Amniotic stem cell (primary cell): Measurements from ENCODE around the gene FXYD2.

Source experiments
- DNase-seq: peaks from one replicate; lab custom pipeline; 2025; lab: John Stamatoyannopoulos, UW

Gene FXYD2

DNA sequence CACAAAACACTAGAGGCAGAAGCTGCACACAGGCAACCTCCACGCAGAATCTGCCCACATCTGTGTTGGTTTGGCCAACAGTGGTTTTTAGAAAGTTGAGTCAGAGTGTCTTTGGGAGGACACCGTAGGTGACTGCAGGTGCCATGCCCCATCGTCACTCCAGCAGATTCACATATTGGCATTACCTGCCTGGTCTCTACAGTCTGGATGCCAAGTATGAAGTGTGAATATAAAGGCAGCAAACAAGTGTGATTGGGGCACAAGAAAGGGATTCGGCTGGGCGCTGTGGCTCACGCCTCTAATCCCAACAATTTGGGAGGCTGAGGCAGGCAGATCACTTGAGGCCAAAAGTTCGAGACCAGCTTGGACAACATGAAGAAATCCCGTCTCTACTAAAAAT lies 11.0 kb upstream of the FXYD2 start:
- DNase-seq, result no peak

DNA sequence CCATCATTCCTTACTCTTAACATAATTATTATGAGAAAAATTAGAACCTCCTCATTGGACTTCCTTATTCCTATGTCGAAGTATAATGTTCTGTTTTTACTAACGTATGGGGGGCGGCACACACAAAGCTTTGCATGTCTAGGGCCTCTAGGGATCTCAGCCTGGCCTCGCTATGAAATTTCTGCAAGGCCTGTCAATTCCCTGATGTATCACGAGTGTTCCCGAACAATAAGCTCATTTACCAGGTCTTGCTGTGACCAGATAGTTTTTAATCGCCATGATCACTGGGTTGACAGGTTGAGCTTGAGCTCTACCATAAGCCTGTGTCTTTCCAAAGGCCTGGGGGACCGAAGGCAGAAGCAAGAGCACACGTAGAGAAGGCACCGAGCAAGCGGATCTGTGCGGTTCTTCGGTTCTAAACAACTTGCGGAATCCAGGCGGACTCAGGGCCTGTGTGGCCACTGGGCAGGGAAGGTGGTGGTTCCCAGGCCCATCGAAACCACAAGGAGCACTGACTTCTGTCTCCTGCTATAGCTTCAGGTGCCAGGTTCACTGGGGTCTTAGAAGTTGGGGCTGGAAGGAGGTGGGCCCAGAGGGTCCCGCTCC lies 10.4 kb upstream of the FXYD2 start:
- DNase-seq, result no peak

DNA sequence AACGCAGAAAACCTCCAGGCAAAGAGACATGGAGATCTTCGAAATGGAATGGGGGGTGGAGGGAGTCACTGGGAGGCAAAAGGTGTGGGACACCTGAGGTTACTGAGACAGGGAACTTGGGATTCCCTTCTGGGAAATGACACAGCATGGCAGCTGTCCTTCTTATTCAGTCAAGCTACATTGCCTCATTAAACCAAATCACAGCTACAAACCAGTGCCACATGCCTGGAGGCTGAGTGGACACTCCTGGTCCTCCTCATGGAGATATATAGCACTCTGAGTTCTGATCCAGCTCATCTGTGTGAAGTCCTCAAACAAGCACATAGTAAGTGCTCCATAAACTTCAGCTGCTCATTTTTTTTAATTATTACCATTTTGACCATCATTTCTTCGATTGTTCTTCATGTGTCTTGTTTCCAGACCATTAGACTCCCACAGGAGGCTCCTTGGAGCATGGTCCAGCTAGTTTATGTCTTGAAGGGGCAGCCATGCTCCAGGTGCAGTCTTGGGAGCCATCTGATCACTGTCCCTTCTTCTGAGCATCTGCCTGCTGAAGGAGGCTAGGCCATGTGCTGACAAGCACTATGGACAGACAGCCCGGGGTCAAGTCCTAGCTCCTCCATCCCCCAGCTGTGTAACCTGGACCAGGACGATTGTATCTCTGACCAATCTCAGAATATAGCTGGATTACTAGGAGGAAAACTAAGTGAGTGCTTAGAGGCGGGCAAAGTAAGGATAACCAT lies 9.7 kb upstream of the FXYD2 start:
- DNase-seq, result no peak

DNA sequence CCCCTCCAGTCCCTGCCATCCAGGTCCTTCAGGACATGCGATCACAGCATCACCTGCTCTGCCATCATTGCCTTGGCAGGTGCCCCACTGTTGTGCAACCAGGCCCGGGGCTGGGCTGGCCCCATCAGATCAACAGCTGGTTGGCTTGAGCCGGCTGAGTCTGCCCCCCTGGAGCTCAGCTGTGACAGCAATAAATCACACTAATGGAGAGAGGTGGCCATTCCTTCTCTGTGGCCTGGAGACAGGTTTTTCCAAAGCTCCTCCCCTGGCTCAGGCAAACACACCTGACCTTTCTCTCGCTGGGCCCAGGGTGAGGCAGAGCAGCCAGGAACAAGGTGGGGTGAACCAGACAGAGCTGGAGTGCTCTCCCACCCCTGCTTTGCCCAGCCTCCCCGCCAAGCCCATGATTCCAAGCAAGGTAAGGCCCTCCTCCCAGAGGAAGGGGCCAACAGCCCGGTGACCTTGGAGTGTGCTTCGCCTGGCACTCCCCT lies 8.9 kb upstream of the FXYD2 start:
- no peak for DNase-seq

DNA sequence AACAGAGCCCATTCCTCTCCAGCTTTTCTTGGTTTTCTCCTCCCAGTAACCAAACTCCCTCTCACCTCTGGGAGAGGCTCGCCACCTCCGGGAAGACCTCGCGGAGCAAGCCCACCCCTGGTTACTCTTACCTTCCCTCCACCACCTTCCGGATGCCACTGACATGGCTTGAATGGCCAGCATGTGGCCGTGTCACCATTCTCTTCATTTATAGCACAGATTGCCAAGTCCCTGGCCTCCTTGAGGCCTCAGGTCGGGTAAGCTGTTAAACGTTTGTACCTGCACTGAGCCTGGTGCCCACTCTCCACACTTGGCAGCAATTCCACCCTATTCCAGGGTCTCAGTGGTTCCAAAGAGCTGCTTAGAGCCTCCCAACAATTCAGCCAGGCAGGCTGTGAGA lies 8.0 kb upstream of the FXYD2 start:
- no peak for DNase-seq

DNA sequence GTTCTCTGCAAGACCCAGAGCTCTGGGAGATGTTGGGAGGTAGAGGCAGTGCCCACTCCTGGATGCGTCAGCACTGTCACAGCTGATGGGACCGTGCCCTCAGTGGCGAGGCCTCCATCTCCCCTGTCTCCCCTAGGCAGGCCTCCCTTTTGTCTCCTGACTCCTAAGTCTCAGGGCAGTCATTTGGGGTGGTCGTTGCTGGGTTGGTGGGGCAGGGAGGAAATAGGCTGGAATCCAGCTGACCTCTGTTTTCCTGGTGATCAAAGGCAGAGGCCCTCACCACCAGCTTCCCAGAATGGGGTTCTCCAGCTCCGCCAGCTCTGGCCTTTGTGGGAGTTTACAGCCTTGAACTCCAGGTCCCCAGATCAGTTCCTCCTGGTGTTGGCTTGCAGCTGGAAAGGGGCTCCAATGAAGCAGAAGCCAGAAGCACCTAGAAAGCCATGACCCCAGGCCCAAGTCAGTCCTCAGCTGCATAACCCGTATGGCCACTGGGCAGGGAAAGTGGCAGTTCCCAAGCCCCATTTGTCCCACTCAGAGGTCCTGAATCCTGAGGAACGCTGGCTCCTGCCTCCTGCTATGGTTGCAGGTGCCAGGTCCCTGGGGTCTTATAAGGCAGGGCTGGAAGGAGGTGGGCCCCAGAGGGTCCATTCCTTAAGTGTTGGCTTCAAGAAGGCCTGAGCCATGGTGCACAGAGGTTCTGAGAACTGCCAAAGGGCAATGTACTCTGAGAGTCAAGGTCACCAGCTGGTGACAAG lies 7.3 kb upstream of the FXYD2 start:
- no peak for DNase-seq

DNA sequence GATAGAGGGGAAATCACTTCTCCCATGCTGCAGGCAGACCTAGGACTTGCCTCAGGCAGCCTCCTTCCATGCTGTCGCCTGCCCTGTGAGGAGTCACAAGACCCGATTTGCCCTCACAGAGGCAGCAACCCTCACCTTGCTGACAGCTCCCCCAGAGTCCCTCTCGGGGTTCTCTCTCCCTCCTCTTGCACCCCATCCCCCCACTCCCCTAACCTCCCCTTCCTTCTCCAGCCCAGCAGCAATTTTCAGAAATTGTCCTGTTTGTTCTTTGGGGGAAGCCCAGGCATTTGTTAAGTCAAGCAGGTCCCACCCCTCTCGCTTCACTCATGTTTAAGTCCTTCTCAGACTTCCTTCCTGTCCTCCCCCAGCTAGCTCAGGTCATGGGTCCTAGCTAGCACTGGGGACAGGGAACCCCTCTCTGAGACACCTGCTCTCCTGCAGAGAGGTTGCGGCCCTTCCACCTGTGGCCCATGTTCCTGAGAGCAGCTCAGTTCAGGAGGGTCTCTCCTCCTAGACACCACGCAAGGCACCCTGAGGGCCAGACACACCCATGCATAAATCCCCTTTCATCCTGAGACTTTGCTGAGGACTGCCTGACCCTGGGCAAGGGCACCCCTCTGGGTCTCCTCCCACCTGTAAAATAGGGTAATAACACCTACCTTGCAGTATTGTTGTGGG lies 6.3 kb upstream of the FXYD2 start:
- DNase-seq, result no peak

DNA sequence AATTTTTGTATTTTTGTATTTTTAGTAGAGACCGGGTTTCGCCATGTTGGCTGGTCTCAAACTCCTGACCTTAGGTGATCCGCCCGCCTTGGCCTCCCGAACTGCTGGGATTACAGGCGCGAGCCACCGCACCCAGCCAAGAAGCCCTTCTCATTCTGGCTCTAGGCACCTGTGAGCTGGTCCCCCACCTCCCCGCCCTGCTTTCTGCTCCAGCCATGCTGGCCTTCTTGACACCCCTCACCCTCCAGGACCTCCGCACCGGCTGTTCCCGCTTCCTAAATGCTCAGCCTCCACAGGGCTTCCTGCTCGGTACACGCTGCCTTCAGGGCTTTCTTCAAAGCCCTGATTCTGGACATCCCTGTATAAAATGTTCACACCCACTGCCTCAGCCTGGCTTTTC lies 5.5 kb upstream of the FXYD2 start:
- no peak for DNase-seq

DNA sequence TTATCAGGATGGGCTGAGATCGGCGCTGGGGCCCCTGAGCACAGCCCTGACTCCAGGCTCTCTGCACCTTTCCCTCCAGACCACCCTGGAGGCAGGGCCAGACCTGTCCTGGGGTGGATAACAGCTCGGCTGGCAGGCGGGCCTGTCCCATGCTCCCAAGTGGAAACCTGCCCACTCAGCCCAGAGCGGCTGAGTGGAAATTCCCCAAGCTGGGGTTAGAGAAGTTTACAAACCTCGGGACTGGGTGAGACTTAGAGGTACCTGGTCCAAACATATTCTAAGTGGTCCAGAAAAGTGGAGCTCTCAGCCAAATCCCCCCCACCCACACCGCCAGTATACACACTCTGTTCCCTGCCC lies 4.8 kb upstream of the FXYD2 start:
- no peak for DNase-seq

DNA sequence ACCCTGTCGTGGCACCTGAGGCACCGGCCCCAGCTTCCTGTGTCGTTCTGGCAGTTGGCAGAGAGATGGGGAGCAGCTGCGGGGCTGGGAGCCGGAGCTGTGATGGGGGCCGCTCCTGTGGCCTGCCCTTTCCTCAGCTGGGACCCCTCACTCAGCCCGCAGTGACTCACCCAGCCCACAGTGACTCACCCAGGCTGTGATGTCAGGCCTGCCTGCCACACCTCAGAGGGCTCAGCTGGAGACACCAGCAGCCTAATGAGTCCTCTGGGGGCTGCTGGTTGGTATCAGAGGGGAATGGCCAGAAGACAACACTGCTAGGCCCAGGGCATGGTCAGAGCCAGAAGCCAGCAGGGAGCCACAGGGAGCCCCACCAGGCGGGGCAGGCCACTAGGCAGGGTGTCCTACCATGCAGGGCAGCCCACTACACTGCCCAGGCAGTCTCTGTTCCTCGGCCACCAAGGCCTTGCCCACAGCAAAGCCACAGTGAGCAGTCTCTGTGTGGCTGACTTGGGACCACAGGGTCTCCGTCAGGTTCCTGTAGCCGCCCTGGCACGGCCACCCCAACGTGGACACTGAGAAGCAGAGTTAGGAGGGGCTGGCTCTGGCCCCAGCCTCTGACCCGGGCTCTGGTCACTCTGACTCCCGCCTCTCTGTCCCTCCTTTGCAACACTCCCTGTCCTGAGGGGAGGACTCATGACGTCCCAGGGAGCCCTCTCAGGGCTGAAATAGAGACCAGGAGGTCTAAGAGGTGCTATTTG lies 4.2 kb upstream of the FXYD2 start:
- DNase-seq, result no peak

DNA sequence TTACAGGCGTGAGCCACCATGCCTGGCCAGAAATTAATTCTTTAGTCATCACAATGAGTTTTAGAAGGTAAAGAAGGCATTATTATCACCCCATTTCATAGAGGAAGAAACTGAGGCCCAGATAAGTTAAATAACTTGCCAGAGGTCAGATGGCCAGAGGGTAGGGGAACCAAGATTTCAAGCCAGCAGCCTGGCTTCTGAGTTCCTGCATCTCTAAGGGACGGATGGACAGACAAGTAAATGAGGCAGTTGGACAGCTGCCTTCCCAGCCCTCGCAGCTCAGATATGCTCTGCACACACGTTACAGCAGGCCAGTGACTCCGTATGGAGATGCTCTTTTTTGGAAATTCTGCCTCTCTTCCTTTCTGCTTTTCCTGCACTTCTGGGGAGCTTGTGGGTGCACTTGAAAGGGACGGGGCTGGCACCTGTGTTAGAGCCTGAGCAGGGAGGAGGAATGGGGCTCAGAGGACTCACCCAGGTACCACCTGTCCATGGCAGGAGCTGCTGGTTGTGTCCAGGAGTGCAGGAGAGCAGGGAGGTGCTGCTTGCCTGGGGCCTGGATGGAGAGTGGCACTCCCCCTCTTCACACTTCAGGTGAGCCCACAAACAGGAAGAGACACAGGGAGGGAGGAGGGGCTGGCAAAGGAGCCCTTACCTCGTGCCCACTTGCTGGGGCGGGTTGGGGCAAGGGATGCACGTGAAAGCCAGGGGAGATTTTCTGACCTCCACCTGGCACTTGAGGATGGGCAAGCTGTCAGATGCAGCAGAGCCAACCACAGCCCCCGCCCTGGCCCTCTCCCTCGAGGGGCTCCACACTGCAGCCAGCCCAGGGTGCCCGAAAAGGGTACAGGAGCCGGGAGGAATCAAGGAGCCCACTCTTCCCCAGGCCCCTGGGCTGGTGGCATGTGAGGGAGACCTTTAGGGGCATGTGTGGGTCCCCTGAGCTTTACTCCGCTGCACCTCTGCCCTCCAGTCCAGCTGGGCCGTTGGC lies 3.3 kb upstream of the FXYD2 start:
- no peak for DNase-seq

DNA sequence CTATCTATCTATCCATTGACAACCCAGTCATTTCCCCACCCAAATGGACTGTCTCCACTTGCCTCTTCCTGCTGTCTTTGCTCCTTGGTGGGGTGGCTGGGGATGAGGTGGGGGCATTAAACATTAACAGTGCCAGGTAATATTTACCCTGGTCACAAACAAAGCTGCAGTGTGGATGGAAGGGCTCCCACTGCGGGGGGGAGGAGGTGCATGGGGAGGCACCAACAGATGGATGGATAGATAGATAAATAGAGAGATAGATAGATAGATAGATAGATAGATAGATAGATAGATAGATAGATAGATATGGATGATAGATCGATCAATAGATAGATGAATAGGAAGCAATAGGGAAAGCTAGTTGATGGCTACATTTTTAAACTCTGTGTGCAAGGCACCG lies 2.3 kb upstream of the FXYD2 start:
- no peak for DNase-seq

DNA sequence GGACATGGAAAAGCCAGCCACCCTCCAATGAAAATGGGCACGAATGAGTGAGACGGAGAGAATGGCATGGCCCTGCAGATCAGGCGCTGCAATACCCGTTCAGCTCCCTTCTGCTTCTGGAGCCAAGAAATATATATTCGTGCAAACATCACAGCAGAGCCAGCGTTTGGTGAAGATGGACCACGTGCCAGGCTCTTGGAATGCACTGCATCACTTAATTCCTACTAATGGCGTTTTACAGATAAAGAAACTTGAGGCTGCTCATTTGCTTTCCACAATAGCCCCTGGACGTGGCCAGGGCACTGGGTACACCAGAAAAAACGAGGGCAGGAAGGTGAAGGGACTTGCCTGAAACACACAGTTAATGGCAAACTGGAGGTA lies 1.6 kb upstream of the FXYD2 start:
- DNase-seq, result no peak

DNA sequence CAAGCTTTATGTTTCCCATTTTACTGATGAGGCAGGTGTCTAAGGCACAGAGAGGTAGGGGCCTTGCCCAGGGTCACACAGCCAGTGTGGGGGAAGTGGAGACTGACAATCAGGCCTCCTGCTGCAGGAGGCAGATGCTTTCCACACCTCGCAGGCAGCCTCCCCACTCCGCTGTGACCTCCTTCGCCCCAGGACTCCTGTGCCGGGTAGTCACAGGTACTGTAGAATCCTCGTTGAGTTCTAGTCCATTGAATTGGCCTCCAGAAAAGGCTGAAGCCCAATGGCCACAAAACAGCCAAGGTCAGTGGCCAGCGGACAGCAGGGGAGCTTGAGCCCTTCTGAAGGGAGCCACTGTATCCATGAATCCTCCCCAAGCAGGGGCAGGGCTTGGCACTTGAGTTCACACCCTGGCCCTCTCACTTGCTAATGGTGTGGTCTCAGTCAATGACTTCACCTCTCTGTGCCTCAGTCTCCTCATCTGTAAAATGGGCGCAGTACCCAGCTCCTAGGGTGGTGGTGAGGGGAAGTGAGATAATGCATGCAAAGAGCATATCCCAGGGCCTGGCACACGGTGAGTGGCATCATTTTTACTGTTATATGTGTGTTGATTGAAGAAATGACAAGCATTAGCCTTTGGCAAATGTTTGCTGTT lies 1.1 kb upstream of the FXYD2 start:
- DNase-seq, result no peak

DNA sequence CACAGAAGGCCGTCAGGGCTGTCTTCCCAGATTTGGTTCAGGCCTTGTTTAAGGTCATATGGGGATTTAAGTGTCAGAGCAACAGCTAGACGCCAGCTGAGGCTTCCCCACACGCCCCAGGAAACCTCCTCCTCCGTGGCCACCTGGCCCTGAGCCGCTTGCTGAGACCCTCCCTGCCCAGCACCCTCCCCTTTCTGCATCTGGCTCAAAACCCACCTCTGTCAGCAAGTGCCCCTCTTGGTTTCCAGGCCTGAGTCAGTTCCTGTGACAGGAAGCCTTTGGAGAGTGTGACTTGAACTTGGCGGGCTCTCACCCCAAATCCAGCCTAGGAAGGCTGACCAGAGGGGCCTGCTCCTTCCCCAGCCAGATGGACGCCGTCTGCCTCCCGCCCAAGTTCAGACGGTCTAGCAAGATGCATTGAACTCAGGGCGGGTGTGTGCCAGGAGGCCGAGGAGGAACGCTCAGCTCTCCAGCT lies 561 bp downstream of the FXYD2 start:
- DNase-seq, result no peak

DNA sequence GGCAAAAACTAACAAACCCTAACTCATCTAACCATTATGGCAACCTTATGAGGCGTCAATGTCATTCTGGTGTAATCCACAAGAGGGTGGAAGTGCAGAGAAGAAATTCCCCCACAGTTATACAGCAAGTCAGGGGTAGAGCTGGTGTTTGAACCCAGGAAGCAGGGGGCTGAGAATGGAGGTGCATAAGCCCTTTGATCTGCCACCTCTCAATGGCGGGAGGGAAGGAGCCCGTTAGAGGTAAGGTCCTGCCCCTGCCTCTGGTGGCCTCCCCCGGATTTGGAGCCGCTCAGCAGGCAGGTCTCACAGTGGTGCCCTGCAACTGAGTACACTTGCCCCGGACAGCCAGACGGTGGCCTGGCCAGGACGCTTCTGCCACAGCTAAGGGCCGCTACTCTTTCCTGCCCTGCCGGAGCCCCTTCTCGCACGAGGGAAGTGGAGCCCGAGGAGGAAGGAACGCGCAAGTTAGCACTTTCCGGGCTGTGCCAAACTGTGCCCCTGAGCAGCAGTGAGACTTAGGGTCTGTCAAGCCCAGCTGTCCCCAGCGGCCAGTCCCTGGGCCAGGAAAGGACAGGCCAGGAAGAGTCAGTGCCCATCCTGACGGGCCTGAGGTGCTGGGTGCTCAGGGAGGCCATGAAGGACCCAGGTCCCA lies 1.1 kb downstream of the FXYD2 start:
- DNase-seq, result no peak

DNA sequence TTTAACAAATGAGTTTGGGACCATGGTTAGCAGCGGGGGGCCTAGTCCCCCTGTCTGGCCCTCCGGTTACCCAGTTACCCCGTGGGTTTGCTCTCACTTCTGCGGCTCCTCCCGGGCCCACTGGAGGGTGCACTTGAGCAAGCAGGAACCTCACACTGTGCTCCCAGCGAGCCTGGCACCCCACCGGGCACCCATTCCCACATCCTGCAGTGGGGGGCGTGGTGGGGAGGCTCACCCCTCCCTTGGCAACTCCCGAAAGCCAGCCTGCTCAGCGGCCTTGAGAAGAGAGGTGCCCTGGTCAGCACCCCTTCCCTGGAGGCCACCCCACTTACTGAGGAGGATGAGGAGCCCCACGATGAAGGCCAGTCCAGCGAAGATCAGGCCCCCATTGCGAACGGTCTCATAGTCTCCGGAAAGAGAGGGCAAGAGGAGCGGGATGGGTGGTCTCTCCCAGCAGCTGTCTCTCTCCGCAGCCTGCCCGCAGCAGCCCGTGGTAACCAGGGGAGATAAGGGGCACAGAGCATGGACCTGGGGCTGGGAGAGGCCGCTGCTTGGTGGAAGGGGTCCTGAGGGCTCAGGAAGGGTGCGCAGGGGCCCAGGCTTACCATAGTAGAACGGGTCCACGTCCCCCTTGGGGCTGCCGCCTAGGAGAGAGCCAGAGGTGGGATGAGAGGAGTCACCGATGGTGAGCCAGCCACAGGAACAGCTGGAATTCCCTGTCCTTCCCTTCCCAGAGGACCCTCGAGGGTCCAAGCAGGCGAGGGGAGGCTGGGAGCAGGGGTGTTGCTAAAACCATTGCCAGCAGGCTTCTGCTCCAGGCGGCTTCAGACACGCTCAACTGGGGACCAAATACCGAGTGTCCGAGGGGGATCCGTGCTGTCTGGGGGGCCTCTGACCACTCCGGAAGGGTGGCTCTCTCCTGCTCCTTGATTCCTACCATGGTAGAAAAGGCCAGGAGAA lies 2.2 kb downstream of the FXYD2 start:
- DNase-seq, result no peak

DNA sequence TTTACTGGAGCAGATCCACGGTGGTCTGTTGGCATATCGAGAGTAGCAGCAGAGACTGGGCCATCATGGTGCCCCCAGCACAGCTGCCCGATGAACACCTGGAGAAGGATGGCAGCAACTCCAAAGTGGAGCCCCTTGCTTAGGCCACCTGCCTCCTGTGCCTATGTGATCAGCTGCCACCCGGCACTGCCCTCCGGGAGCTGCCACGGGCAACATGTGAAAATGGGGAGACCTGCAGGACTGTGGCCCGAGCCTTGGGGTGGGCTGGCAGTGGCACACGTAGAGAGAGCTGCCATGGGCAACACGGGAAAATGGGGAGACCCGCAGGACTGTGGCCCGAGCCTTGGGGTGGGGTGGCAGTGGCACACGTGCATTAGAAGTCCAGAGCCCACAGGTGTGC lies 3.1 kb downstream of the FXYD2 start:
- DNase-seq, result no peak
